Mesodermal cell (in vitro differentiated cells): Measurements from ENCODE around the gene ZBTB37.
A peak's percentile ranks its signal among the peaks of the same experiment; 100 is the strongest.
"Not testable (repeated sequence)": the region's sequence is repeated elsewhere in the genome, so short reads cannot be mapped to it uniquely, and the experiment has no call there.

ENCODE experiments used
- H3K27ac ChIP-seq: 2 replicates; pipeline ENCODE4 v1.7.0; 2013; ENCODE audit warnings: mild to moderate bottlenecking, low read depth, low read length, moderate library complexity; ENCODE audit not compliant: severe bottlenecking
- H3K36me3 ChIP-seq: 2 replicates; pipeline ENCODE4 v1.7.1; 2013; ENCODE audit warnings: mild to moderate bottlenecking, low read length, moderate library complexity; ENCODE audit not compliant: control insufficient read depth, insufficient read depth
- H3K4me1 ChIP-seq: one replicate; pipeline ENCODE4 v1.7.1; 2013; ENCODE audit warnings: mild to moderate bottlenecking, low read length; ENCODE audit not compliant: insufficient read depth, control insufficient read depth, poor library complexity, severe bottlenecking
- H3K4me3 ChIP-seq: 2 replicates; pipeline ENCODE4 v1.7.0; 2013; ENCODE audit warnings: low read length, control low read depth, mild to moderate bottlenecking; ENCODE audit not compliant: insufficient read depth, poor library complexity, severe bottlenecking; ENCODE audit errors: extremely low read depth
- H3K9me3 ChIP-seq: 2 replicates; pipeline ENCODE4 v1.7.1; 2013; ENCODE audit warnings: mild to moderate bottlenecking, low read length, moderate library complexity; ENCODE audit not compliant: control insufficient read depth
- WGBS, 2 experiments: methylation state at CpG; one replicate each; pipeline ENCODE4 v1.1.5; 2013; ENCODE audit warnings: missing lambda C conversion rate in 2 of 2; ENCODE audit not compliant: insufficient coverage in 2 of 2; 5-methylcytosine and 5-hydroxymethylcytosine counted together

The ZBTB37 gene

GRCh38 chr1:173866413-173867115 is 1.6 kb upstream of the ZBTB37 start:
- H3K36me3 ChIP-seq = peaks cover 64% of the 10 kb centered on the region
- H3K9me3 ChIP-seq = no peaks in the 10 kb centered on the region
- H3K4me1 ChIP-seq = peaks cover 5% of the 10 kb centered on the region
- peak overlapping the region; percentile 80 for H3K4me3 ChIP-seq
- 0% methylated on average over 1 of the region's 2 CpGs; no CpG with 5 or more reads in 1 of the 2 experiments for WGBS, 2 experiments
- H3K27ac ChIP-seq = peak overlapping the region; percentile 90

DNA sequence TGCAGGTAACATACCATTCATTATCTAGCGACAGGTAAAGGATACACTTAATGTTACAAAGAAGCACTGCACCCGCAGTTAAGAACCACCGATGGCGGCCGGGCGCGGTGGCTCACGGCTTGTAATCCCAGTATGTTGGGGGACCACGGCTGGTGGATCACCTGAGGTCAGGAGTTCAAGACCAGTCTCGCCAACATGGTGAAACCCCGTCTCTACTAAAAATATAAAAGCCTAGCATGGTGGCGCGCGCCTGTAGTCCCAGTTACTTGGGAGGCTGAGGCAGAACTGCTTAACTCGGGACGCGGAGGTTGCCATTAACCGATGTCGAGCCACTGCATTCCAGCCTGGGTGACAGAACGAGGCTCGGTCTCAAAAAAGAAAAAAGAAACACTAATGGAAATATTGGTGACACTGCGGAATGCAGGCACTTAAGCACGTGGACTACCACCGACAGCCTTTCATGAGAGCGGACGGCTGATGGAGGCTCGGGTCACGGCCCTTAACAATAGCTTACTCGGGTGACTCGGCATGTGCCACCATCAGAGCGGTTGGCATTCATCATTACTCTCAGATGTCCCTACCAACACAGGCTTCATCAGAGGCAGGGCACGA is 933 bp upstream of the ZBTB37 start:
- no peaks in the 10 kb centered on the region for H3K9me3 ChIP-seq
- H3K4me3 ChIP-seq = peak overlapping the region; percentile 80
- WGBS, 2 experiments = 0 to 1% methylated on average over 29 of the region's 32 CpGs
- peaks cover 64% of the 10 kb centered on the region for H3K36me3 ChIP-seq
- H3K4me1 ChIP-seq = peaks cover 5% of the 10 kb centered on the region
- peak overlapping the region; percentile 90 for H3K27ac ChIP-seq

- 0% methylated on average over 18 to 20 of the region's 30 CpGs for WGBS, 2 experiments
- Histone ChIP-seq H3K27ac (peak within 1 kb of the TSS; percentile 92), H3K4me1 (peaks cover 5% of the 10 kb centered on the region), H3K4me3 (peak within 1 kb of the TSS; percentile 80), H3K9me3 (no peaks in the 10 kb centered on the region), H3K36me3 (peaks cover 58% of the 10 kb centered on the region)
These were observed 371 bp upstream of the ZBTB37 start, which contains the start of gene GAS5 for GRCh38 chr1:173867753-173868265. GAS5 (minus strand) TSS chr1:173867989.

GRCh38 chr1:173869021-173869359 is 810 bp downstream of the ZBTB37 start:
- H3K4me3 ChIP-seq = peak overlapping the region; percentile 80
- H3K27ac ChIP-seq = peak overlapping the region; percentile 92
- H3K4me1 ChIP-seq = peaks cover 5% of the 10 kb centered on the region
- no peaks in the 10 kb centered on the region for H3K9me3 ChIP-seq
- H3K36me3 ChIP-seq = peaks cover 47% of the 10 kb centered on the region
- 10% methylated on average over 2 of the region's 5 CpGs; no CpG with 5 or more reads in 1 of the 2 experiments for WGBS, 2 experiments

DNA sequence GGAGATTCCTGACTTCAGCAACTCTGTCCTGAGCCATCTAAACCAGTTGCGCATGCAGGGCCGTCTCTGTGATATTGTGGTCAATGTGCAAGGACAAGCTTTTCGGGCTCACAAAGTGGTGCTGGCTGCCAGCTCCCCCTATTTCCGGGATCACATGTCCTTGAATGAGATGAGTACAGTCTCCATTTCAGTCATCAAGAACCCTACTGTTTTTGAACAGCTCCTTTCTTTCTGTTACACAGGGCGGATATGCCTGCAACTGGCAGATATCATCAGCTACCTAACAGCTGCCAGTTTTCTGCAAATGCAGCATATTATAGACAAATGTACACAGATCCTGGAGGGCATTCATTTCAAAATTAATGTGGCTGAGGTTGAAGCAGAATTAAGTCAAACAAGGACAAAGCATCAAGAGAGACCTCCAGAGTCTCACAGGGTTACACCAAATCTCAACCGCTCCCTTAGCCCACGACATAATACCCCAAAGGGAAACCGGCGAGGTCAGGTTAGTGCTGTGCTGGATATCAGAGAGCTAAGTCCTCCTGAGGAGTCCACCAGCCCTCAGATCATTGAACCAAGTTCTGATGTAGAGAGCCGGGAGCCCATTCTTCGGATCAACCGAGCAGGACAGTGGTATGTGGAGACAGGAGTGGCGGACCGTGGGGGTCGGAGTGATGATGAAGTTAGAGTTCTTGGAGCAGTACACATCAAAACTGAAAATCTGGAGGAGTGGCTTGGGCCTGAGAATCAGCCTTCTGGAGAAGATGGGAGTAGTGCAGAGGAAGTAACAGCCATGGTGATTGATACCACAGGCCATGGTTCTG is 2.3 kb downstream of the ZBTB37 start:
- no peak overlapping the region for H3K4me3 ChIP-seq
- H3K36me3 ChIP-seq = peaks cover 43% of the 10 kb centered on the region
- no peak overlapping the region for H3K27ac ChIP-seq
- peaks cover 5% of the 10 kb centered on the region for H3K4me1 ChIP-seq
- H3K9me3 ChIP-seq = no peaks in the 10 kb centered on the region
- 91 to 95% methylated on average over 11 of the region's 15 CpGs for WGBS, 2 experiments

DNA sequence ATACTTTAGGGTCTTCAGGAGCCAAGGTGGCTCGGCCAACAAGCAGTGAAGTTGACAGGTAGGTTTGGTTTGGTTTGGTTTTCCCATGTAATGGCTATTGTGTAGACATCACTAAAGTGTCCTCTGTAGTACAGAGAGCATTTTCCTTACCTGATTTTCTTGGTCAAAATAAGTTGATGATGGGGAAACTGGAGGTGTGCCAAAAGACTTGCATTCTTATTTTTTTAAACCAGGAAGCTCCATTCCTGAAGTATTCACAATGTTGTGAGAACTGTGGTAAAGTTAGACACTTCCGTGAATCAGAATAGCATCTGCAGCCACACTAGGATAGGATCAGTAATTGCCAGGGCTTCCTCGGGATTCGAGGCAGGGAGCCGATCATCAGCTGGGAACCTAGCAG is 2.9 kb downstream of the ZBTB37 start:
- WGBS, 2 experiments = 91 to 98% methylated on average over 4 to 5 of the region's 5 CpGs
- H3K4me1 ChIP-seq = peaks cover 5% of the 10 kb centered on the region
- no peak overlapping the region for H3K27ac ChIP-seq
- H3K4me3 ChIP-seq = no peak overlapping the region
- H3K36me3 ChIP-seq = peaks cover 41% of the 10 kb centered on the region
- H3K9me3 ChIP-seq = no peaks in the 10 kb centered on the region

DNA sequence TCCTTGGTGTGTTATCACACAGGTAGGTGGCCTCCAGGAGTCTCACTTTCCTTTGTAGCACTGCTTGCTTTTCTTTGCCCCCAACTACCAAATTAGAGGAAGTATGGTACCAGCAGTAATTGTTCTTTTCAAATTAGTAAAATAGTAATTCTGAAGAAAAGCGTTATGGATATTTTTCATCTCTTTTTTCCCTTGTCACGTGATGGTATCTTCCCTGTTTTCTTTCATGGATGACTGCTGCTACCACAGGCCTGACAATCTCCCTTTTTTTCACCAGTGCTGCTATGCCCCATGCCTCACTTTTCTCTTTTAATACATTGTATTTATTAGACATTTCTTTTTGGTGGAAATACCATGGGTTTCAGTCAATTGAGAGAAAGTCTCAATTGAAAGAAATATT is 3.3 kb downstream of the ZBTB37 start:
- peaks cover 5% of the 10 kb centered on the region for H3K4me1 ChIP-seq
- WGBS, 2 experiments = 100% methylated on average over 1 of the region's 2 CpGs; no CpG with 5 or more reads in 1 of the 2 experiments

DNA sequence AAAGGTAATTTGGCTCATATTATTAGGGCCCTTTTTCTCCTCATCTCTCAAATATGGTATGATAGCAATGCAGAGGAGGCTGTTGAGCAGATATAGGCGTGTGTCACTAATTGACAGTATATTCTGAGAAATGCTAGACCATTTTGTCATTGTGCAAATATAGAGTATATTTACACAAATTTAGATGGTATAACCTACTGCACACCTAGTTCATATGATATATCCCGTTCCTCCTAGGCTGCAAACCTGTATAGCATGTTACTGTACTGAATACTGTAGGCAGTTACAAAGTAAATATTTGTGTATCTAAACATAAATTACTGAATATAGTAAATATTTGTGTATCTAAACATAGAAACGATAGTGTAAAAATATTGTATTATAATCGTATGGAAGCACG is 8.6 kb downstream of the ZBTB37 start:
- peaks cover 36% of the 10 kb centered on the region for H3K36me3 ChIP-seq
- no peak overlapping the region for H3K27ac ChIP-seq
- H3K9me3 ChIP-seq = no peaks in the 10 kb centered on the region
- WGBS, 2 experiments = no CpG with 5 or more reads among the region's 5 CpGs
- H3K4me1 ChIP-seq = no peaks in the 10 kb centered on the region
- H3K4me3 ChIP-seq = no peak overlapping the region

More for the DNA sequence above, 3.3 kb downstream of the ZBTB37 start:
- H3K9me3 ChIP-seq = no peaks in the 10 kb centered on the region
- H3K36me3 ChIP-seq = peaks cover 36% of the 10 kb centered on the region
- no peak overlapping the region for H3K4me3 ChIP-seq
- no peak overlapping the region for H3K27ac ChIP-seq

- no peak overlapping the region for H3K27ac ChIP-seq
- H3K36me3 ChIP-seq = peaks cover 36% of the 10 kb centered on the region
- no peak overlapping the region for H3K4me3 ChIP-seq
- H3K4me1 ChIP-seq = no peaks in the 10 kb centered on the region
- no peaks in the 10 kb centered on the region for H3K9me3 ChIP-seq
These were observed 10.1 kb downstream of the ZBTB37 start for GRCh38 chr1:173878251-173878650.

- H3K27ac ChIP-seq, H3K9me3 ChIP-seq, H3K4me3 ChIP-seq, H3K4me1 ChIP-seq: not testable (repeated sequence)
- H3K36me3 ChIP-seq = peaks cover 29% of the 10 kb centered on the region
- WGBS, 2 experiments = 85% methylated on average over 2 of the region's 4 CpGs; no CpG with 5 or more reads in 1 of the 2 experiments
These were observed 12.9 kb downstream of the ZBTB37 start for GRCh38 chr1:173881117-173881516.
